ENCODE results near the gene KBTBD2. TPM values are rescaled to one million over a fixed set of nuclear protein-coding genes. Genes with fewer than 3 reads are reported as not detected.
A peak's percentile ranks its signal among the peaks of the same experiment; 100 is the strongest.

Gene KBTBD2
- total RNA-seq, 1 experiment from 2014 or later: 56.7 TPM

- POLR2A ChIA-PET (ENCODE audit: unreplicated experiment): no interaction called here
- H3K79me2 ChIP-seq (ENCODE audit: low read depth): peaks cover 1% of the 10 kb centered on the region; the same call in 1 of the 2 replicates
- CTCF ChIA-PET: no interaction called here
Measured at GRCh38 chr7:32930378-32930777, 38.8 kb upstream of the KBTBD2 start.

GRCh38 chr7:32929430-32930143 is 38.0 kb upstream of the KBTBD2 start:
- Histone ChIP-seq H3F3A (ENCODE audit: insufficient read depth, low read depth) (no peaks in the 10 kb centered on the region; the same call in 1 of the 2 replicates), H4K20me1 (ENCODE audit: insufficient read depth) (no peaks in the 10 kb centered on the region), H3K4me1 (replicated peaks; ENCODE audit: insufficient read depth) (no peaks in the 10 kb centered on the region), H2AFZ (no peak overlapping the region), H3K9me2 (ENCODE audit: insufficient read depth) (no peaks in the 10 kb centered on the region), H3K36me3 (ENCODE audit: low read depth) (no peaks in the 10 kb centered on the region), H3K4me3 (no peak overlapping the region), H3K9me3 (ENCODE audit: insufficient read depth, low read depth) (no peaks in the 10 kb centered on the region), H3K27me3 (ENCODE audit: insufficient read depth, low read depth) (no peaks in the 10 kb centered on the region), H3K79me2 (ENCODE audit: low read depth) (no peaks in the 10 kb centered on the region), H3K4me2 (no peak overlapping the region), H3K27ac (no peak overlapping the region)
- DNase-seq: peak in 1 of 2 experiments; percentile 33
- CTCF ChIA-PET: no interaction called here
- intact Hi-C loops (cut with micrococcal nuclease; ENCODE audit: unreplicated experiment): no loop called here
- no peak for TF ChIP-seq EZH2 (IDR thresholded peaks at IDR 0.05; ENCODE audit: low read depth)
- no peak for TF ChIP-seq CTCF (conservative IDR thresholded peaks at IDR 0.05)
- POLR2A ChIA-PET (ENCODE audit: unreplicated experiment): no interaction called here
- BruUV-seq (replicated peaks): no TSS peak

More at GRCh38 chr7:32930378-32930777, 38.8 kb upstream of the KBTBD2 start:
- Histone ChIP-seq H3F3A (ENCODE audit: insufficient read depth, low read depth) (no peaks in the 10 kb centered on the region; the same call in 1 of the 2 replicates), H3K4me1 (replicated peaks; ENCODE audit: insufficient read depth) (no peaks in the 10 kb centered on the region), H3K4me2 (no peak overlapping the region), H3K27me3 (ENCODE audit: insufficient read depth, low read depth) (no peaks in the 10 kb centered on the region), H3K36me3 (ENCODE audit: low read depth) (no peaks in the 10 kb centered on the region), H2AFZ (no peak overlapping the region), H3K9me2 (ENCODE audit: insufficient read depth) (no peaks in the 10 kb centered on the region), H3K4me3 (no peak overlapping the region), H3K9me3 (ENCODE audit: insufficient read depth, low read depth) (no peaks in the 10 kb centered on the region), H3K27ac (no peak overlapping the region), H4K20me1 (ENCODE audit: insufficient read depth) (no peaks in the 10 kb centered on the region)
- BruUV-seq (replicated peaks): no TSS peak
- intact Hi-C loops (cut with micrococcal nuclease; ENCODE audit: unreplicated experiment): no loop called here
- DNase-seq: peak in 1 of 2 experiments; percentile 31
- TF ChIP-seq EZH2 (IDR thresholded peaks at IDR 0.05; ENCODE audit: low read depth) (no peak), CTCF (conservative IDR thresholded peaks at IDR 0.05) (no peak)

- intact Hi-C loops (cut with micrococcal nuclease; ENCODE audit: unreplicated experiment): no loop called here
- H3K4me3 ChIP-seq: no peak overlapping the region
- DNase-seq: no peak
- no peak overlapping the region for H2AFZ ChIP-seq
- no peaks in the 10 kb centered on the region for H3K27me3 ChIP-seq (ENCODE audit: insufficient read depth, low read depth)
- TF ChIP-seq EZH2 (IDR thresholded peaks at IDR 0.05; ENCODE audit: low read depth): no peak
- TF ChIP-seq CTCF (conservative IDR thresholded peaks at IDR 0.05): no peak
- no peaks in the 10 kb centered on the region for H3K79me2 ChIP-seq (ENCODE audit: low read depth)
- H3K4me1 ChIP-seq (replicated peaks; ENCODE audit: insufficient read depth): no peaks in the 10 kb centered on the region
- H4K20me1 ChIP-seq (ENCODE audit: insufficient read depth): no peaks in the 10 kb centered on the region
- H3K36me3 ChIP-seq (ENCODE audit: low read depth): no peaks in the 10 kb centered on the region
- BruUV-seq (replicated peaks): no TSS peak
- no peaks in the 10 kb centered on the region; the same call in 1 of the 2 replicates for H3F3A ChIP-seq (ENCODE audit: insufficient read depth, low read depth)
- ChIA-PET CTCF (no interaction called here), POLR2A (ENCODE audit: unreplicated experiment) (no interaction called here)
- no peak overlapping the region for H3K4me2 ChIP-seq
- H3K27ac ChIP-seq: no peak overlapping the region
- no peaks in the 10 kb centered on the region for H3K9me3 ChIP-seq (ENCODE audit: insufficient read depth, low read depth)
- no peaks in the 10 kb centered on the region for H3K9me2 ChIP-seq (ENCODE audit: insufficient read depth)
Measured at GRCh38 chr7:32928785-32929298, 37.3 kb upstream of the KBTBD2 start.
